ENCODE results near the gene LACTBL1. TPM values are rescaled to one million over a fixed set of nuclear protein-coding genes. Genes with fewer than 3 reads are reported as not detected.

LACTBL1 gene
- total RNA-seq, 1 donor, result not detected

- TF ChIP-seq CTCF (IDR thresholded peaks at IDR 0.05; ENCODE audit: insufficient read depth, low read length), result no peak
- H3K4me3 ChIP-seq (ENCODE audit: low read depth, low read length), result no peak overlapping the region
These were observed 31.4 kb downstream of the LACTBL1 start for GRCh38 chr1:22941257-22941656.

GRCh38 chr1:22936681-22937080 is 36.0 kb downstream of the LACTBL1 start:
- no peak for TF ChIP-seq CTCF (IDR thresholded peaks at IDR 0.05; ENCODE audit: insufficient read depth, low read length)
- no peak overlapping the region for H3K4me3 ChIP-seq (ENCODE audit: low read depth, low read length)
- DNase-seq (ENCODE audit: low read depth), result no peak

More at GRCh38 chr1:22941257-22941656, 31.4 kb downstream of the LACTBL1 start:
- DNase-seq (ENCODE audit: low read depth), result no peak

- H3K4me3 ChIP-seq (ENCODE audit: low read depth, low read length), result no peak overlapping the region
- no peak for TF ChIP-seq CTCF (IDR thresholded peaks at IDR 0.05; ENCODE audit: insufficient read depth, low read length)
- no peak for DNase-seq (ENCODE audit: low read depth)
These were observed 37.2 kb downstream of the LACTBL1 start for GRCh38 chr1:22935433-22935832.

GRCh38 chr1:22932803-22933470 is 39.7 kb downstream of the LACTBL1 start:
- no peak overlapping the region for H3K4me3 ChIP-seq (ENCODE audit: low read depth, low read length)
- TF ChIP-seq CTCF (IDR thresholded peaks at IDR 0.05; ENCODE audit: insufficient read depth, low read length), result no peak
- DNase-seq (ENCODE audit: low read depth), result no peak

- peak; percentile 34 for DNase-seq (ENCODE audit: low read depth)
- TF ChIP-seq CTCF (IDR thresholded peaks at IDR 0.05; ENCODE audit: insufficient read depth, low read length), result peak; percentile 85
- no peak overlapping the region for H3K4me3 ChIP-seq (ENCODE audit: low read depth, low read length)
These were observed 42.3 kb downstream of the LACTBL1 start for GRCh38 chr1:22930240-22930912.

- TF ChIP-seq CTCF (IDR thresholded peaks at IDR 0.05; ENCODE audit: insufficient read depth, low read length), result no peak
- no peak for DNase-seq (ENCODE audit: low read depth)
- H3K4me3 ChIP-seq (ENCODE audit: low read depth, low read length), result no peak overlapping the region
These were observed 47.6 kb downstream of the LACTBL1 start for GRCh38 chr1:22925111-22925510.

All from fibroblast of the aortic adventitia (primary cell).